Measurements from ENCODE around the gene COX19. TPM values are rescaled to one million over a fixed set of nuclear protein-coding genes. Genes with fewer than 3 reads are reported as not detected.

Gene COX19
- polyA plus RNA-seq, 1 donor (not counting 4 experiments of a cell fraction or from before 2014, with no cell fraction given) = 6.2 TPM

DNA sequence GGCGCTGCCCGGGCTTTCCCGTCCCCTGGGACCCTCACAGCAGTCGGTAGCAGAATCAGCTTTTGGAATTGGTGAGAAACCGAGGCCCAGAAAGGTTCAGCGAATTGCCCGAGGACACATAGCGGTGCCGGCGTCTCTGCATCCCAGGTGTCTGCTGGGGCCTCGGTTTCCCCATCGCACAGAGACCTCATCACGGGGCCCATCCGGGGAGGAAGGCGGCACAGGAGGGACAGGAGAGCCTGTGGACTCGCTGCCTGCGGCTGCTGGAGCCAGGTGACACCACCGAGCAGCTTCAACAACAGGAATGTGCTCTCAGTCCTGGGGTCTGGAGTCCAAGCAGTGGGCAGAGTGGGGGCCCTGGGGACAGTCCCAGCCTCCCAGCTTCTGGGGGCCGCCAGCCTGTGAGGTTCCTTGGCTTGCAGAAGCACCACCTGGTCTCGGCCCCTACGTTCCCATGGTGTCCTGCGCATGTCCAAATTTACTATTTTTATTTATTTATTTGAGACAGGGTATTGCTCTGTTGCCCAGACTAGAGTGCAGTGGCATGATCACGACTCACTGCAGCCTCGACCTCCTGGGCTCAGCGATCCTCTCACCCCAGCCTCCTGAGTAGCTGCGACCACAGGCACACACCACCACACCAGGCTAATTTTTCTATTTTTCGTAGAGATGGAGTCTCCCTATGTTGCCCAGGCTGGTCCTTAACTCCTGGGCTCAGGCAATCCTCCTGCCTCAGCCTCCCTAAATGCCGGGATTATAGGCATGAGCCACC lies 539 bp upstream of the COX19 start:
- peak overlapping the region; percentile 47 for H3K9ac ChIP-seq (ENCODE audit: control insufficient read depth, extremely low read depth, insufficient read depth, low read length)
- peak overlapping the region; percentile 26 for H3K27ac ChIP-seq (ENCODE audit: control insufficient read depth, insufficient read depth, low read length)
- no peaks in the 10 kb centered on the region for H3K27me3 ChIP-seq (ENCODE audit: control insufficient read depth, extremely low read depth, insufficient read depth, low read length)
- peak overlapping the region; percentile 62 to 100 (median 62) for H3K4me3 ChIP-seq (ENCODE audit: control insufficient read depth in 2 of 3, extremely low read depth in 1 of 3, insufficient read depth in 2 of 3, low read depth in 1 of 3, low read length in 3 of 3)
- H3K9me1 ChIP-seq (ENCODE audit: control insufficient read depth, extremely low read depth, insufficient read depth, low read length) = no peaks in the 10 kb centered on the region
- peaks cover 36% of the 10 kb centered on the region for H3K79me2 ChIP-seq (ENCODE audit: control insufficient read depth, insufficient read depth, low read length)
- TF ChIP-seq, protein P1, sequence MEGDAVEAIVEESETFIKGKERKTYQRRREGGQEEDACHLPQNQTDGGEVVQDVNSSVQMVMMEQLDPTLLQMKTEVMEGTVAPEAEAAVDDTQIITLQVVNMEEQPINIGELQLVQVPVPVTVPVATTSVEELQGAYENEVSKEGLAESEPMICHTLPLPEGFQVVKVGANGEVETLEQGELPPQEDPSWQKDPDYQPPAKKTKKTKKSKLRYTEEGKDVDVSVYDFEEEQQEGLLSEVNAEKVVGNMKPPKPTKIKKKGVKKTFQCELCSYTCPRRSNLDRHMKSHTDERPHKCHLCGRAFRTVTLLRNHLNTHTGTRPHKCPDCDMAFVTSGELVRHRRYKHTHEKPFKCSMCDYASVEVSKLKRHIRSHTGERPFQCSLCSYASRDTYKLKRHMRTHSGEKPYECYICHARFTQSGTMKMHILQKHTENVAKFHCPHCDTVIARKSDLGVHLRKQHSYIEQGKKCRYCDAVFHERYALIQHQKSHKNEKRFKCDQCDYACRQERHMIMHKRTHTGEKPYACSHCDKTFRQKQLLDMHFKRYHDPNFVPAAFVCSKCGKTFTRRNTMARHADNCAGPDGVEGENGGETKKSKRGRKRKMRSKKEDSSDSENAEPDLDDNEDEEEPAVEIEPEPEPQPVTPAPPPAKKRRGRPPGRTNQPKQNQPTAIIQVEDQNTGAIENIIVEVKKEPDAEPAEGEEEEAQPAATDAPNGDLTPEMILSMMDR (optimal IDR thresholded peaks at IDR 0.05 in 1 of 3, IDR thresholded peaks at IDR 0.05 in 1 of 3, conservative IDR thresholded peaks at IDR 0.05 in 1 of 3; ENCODE audit: extremely low read depth in 1 of 3, insufficient read depth in 2 of 3, low read length in 3 of 3) = no peak
- no peak for TF ChIP-seq EZH2 (IDR thresholded peaks at IDR 0.05; ENCODE audit: low read length)
- no peak for FAIRE-seq
- no peak for DNase-seq (ENCODE audit: low read depth, low spot score)
- dilution Hi-C loops (cut with MboI; ENCODE audit: extremely low pct_ligation_motif_present, low sequenced_read_pairs) = no loop called here
- H2AFZ ChIP-seq (ENCODE audit: control insufficient read depth, low read length) = peak overlapping the region; percentile 89
- no peaks in the 10 kb centered on the region for H3K9me3 ChIP-seq (ENCODE audit: control insufficient read depth, low read depth, low read length)
- H3K36me3 ChIP-seq (ENCODE audit: control insufficient read depth in 2 of 2, extremely low read depth in 1 of 2, insufficient read depth in 2 of 2, low read length in 2 of 2) = peaks cover 6 to 21% of the 10 kb centered on the region in 2 experiments
- peak overlapping the region; percentile 82 for H3K4me2 ChIP-seq (ENCODE audit: control insufficient read depth, extremely low read depth, insufficient read depth, low read depth, low read length)
- peaks cover 4% of the 10 kb centered on the region for H3K4me1 ChIP-seq (ENCODE audit: control insufficient read depth, extremely low read depth, insufficient read depth, low read length)
- peaks cover 3% of the 10 kb centered on the region for H4K20me1 ChIP-seq (ENCODE audit: control insufficient read depth, extremely low read depth, insufficient read depth, low read length)

DNA sequence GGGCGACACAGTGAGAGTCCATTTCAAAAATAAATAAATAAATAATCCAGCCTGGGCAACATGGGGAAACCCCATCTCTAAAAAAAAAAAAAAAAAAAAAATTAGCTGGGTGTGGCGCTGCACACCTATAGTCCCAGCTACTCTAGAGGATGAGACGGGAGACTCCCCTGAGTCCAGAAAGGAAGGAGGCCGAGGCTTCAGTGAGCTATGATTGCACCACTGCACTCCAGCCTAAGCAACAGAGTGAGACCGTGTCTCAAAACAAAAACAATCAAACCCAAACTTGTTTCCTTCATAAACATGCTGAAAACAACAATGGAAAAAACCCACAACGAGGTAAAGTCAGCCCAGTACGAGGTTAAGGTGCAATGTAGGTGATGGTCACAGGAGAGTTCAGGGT lies 1.2 kb downstream of the COX19 start:
- Histone ChIP-seq H3K79me2 (ENCODE audit: control insufficient read depth, insufficient read depth, low read length) (peaks cover 49% of the 10 kb centered on the region), H3K27me3 (ENCODE audit: control insufficient read depth, extremely low read depth, insufficient read depth, low read length) (no peaks in the 10 kb centered on the region), H4K20me1 (ENCODE audit: control insufficient read depth, extremely low read depth, insufficient read depth, low read length) (peaks cover 6% of the 10 kb centered on the region), H3K9me1 (ENCODE audit: control insufficient read depth, extremely low read depth, insufficient read depth, low read length) (no peaks in the 10 kb centered on the region), H3K27ac (ENCODE audit: control insufficient read depth, insufficient read depth, low read length) (peak overlapping the region; percentile 88), H3K36me3 (ENCODE audit: control insufficient read depth in 2 of 2, extremely low read depth in 1 of 2, insufficient read depth in 2 of 2, low read length in 2 of 2) (peaks cover 12 to 32% of the 10 kb centered on the region in 2 experiments), H3K4me1 (ENCODE audit: control insufficient read depth, extremely low read depth, insufficient read depth, low read length) (peaks cover 4% of the 10 kb centered on the region), H2AFZ (ENCODE audit: control insufficient read depth, low read length) (no peak overlapping the region), H3K9ac (ENCODE audit: control insufficient read depth, extremely low read depth, insufficient read depth, low read length) (peak overlapping the region; percentile 95), H3K4me3 (ENCODE audit: control insufficient read depth in 2 of 3, extremely low read depth in 1 of 3, insufficient read depth in 2 of 3, low read depth in 1 of 3, low read length in 3 of 3) (peak overlapping the region; percentile 62 to 100 (median 87)), H3K9me3 (ENCODE audit: control insufficient read depth, low read depth, low read length) (no peaks in the 10 kb centered on the region), H3K4me2 (ENCODE audit: control insufficient read depth, extremely low read depth, insufficient read depth, low read depth, low read length) (peak overlapping the region; percentile 66)
- FAIRE-seq (no peak), DNase-seq (ENCODE audit: low read depth, low spot score) (no peak)
- TF ChIP-seq EZH2 (IDR thresholded peaks at IDR 0.05; ENCODE audit: low read length) = no peak
- TF ChIP-seq, protein P1 (optimal IDR thresholded peaks at IDR 0.05 in 1 of 3, IDR thresholded peaks at IDR 0.05 in 1 of 3, conservative IDR thresholded peaks at IDR 0.05 in 1 of 3; ENCODE audit: extremely low read depth in 1 of 3, insufficient read depth in 2 of 3, low read length in 3 of 3) = no peak
- dilution Hi-C loops (cut with MboI; ENCODE audit: extremely low pct_ligation_motif_present, low sequenced_read_pairs) = no loop called here

Measured in keratinocyte (primary cell).